ENCODE measurements around the gene ARL5C. TPM values are rescaled to one million over a fixed set of nuclear protein-coding genes. Genes with fewer than 3 reads are reported as not detected.

The ARL5C gene
- total RNA-seq, 1 donor from 2014 or later: not detected

GRCh38 chr17:39173526-39174274 lies 7.7 kb upstream of the ARL5C start:
- Mint-ChIP-seq H3K4me1 (peaks cover 5% of the 10 kb centered on the region), H3K4me3 (no peak overlapping the region), H3K27ac (no peak overlapping the region), H3K9me3 (no peaks in the 10 kb centered on the region), H3K36me3 (ENCODE audit: low read depth) (peaks cover 2% of the 10 kb centered on the region), H3K27me3 (peaks cover 23% of the 10 kb centered on the region)
- ATAC-seq (ENCODE audit: low read depth) (no peak), DNase-seq (no peak)
- CTCF ChIA-PET: interaction anchor here (1.4 to 6.4 kb wide), 7 partner anchors 8 to 191 kb away, joined by 3 to 49 read pairs (median 14); partner anchors contain the start of gene ARL5C
- intact Hi-C loops (cut with micrococcal nuclease): no loop called here
- TF ChIP-seq CTCF (IDR thresholded peaks at IDR 0.05): no peak
- POLR2A ChIA-PET: interaction anchor here (0.7 kb wide), 2 partner anchors 9 to 58 kb away, joined by 3 to 9 read pairs; no protein-coding TSS in a partner anchor

GRCh38 chr17:39173080-39173479 lies 7.1 kb upstream of the ARL5C start:
- Mint-ChIP-seq H3K4me1 (peaks cover 5% of the 10 kb centered on the region), H3K36me3 (ENCODE audit: low read depth) (peaks cover 2% of the 10 kb centered on the region), H3K9me3 (no peaks in the 10 kb centered on the region), H3K27ac (no peak overlapping the region), H3K27me3 (peaks cover 27% of the 10 kb centered on the region), H3K4me3 (no peak overlapping the region)
- no peak for TF ChIP-seq CTCF (IDR thresholded peaks at IDR 0.05)
- ATAC-seq (ENCODE audit: low read depth) (no peak), DNase-seq (no peak)
- ChIA-PET CTCF (interaction anchor here (1.4 to 6.4 kb wide), 4 partner anchors 7 to 190 kb away, joined by 3 to 49 read pairs (median 34); partner anchors contain the start of gene ARL5C), POLR2A (interaction anchor here (0.7 kb wide), 2 partner anchors 8 to 59 kb away, joined by 3 to 9 read pairs; no protein-coding TSS in a partner anchor)
- intact Hi-C loops (cut with micrococcal nuclease): no loop called here

- peaks cover 13% of the 10 kb centered on the region for H3K4me1 Mint-ChIP-seq
- ATAC-seq (ENCODE audit: low read depth) (no peak), DNase-seq (no peak)
- intact Hi-C loops (cut with micrococcal nuclease): no loop called here
- ChIA-PET POLR2A (interaction anchor here (0.6 kb wide), 1 partner anchor 363 kb away, joined by 4 read pairs; no protein-coding TSS in a partner anchor), CTCF (interaction anchor here (1.4 kb wide), 1 partner anchor 187 kb away, joined by 3 read pairs; no protein-coding TSS in a partner anchor)
- no peak overlapping the region for H3K4me3 Mint-ChIP-seq
- H3K27ac Mint-ChIP-seq: no peak overlapping the region
- H3K9me3 Mint-ChIP-seq: no peaks in the 10 kb centered on the region
- H3K36me3 Mint-ChIP-seq (ENCODE audit: low read depth): peaks cover under 1% of the 10 kb centered on the region
- peaks cover 28% of the 10 kb centered on the region for H3K27me3 Mint-ChIP-seq
- no peak for TF ChIP-seq CTCF (IDR thresholded peaks at IDR 0.05)
Measured at GRCh38 chr17:39171933-39172332, 6.0 kb upstream of the ARL5C start.

DNA sequence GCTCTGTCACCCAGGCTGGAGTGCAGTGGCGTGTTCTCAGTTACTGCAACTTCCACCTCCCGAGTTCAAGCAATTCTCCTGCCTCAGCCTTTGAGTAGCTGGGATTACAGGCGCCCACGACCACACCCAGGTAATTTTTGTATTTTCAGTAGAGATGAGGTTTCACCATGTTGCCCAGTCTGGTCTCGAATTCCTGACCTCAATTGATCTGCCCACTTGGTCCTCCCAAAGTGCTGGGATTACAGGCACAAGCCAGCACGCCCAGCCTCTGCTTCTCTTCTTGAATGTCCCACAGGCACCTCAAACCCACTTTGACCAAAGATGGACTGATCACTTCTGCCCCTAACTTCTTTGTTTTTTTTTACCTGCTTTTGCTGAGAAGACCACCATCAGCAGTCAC lies 4.6 kb upstream of the ARL5C start:
- intact Hi-C loops (cut with micrococcal nuclease): no loop called here
- no peak for TF ChIP-seq CTCF (IDR thresholded peaks at IDR 0.05)
- Mint-ChIP-seq H3K36me3 (ENCODE audit: low read depth) (no peaks in the 10 kb centered on the region), H3K4me1 (peaks cover 20% of the 10 kb centered on the region), H3K27ac (no peak overlapping the region), H3K9me3 (no peaks in the 10 kb centered on the region), H3K4me3 (no peak overlapping the region), H3K27me3 (peaks cover 41% of the 10 kb centered on the region)
- DNase-seq (no peak), ATAC-seq (ENCODE audit: low read depth) (no peak)
- ChIA-PET CTCF (no interaction called here), POLR2A (no interaction called here)

GRCh38 chr17:39170109-39170508 lies 4.1 kb upstream of the ARL5C start:
- ChIA-PET CTCF (no interaction called here), POLR2A (no interaction called here)
- Mint-ChIP-seq H3K9me3 (no peaks in the 10 kb centered on the region), H3K36me3 (ENCODE audit: low read depth) (no peaks in the 10 kb centered on the region), H3K27me3 (peaks cover 41% of the 10 kb centered on the region), H3K4me3 (no peak overlapping the region), H3K4me1 (peaks cover 19% of the 10 kb centered on the region), H3K27ac (no peak overlapping the region)
- intact Hi-C loops (cut with micrococcal nuclease): no loop called here
- TF ChIP-seq CTCF (IDR thresholded peaks at IDR 0.05): no peak
- DNase-seq (no peak), ATAC-seq (ENCODE audit: low read depth) (no peak)
